Femur (tissue), 1 donor: ENCODE data around the gene ZAP70.
"Not testable (repeated sequence)": the region's sequence is repeated elsewhere in the genome, so short reads cannot be mapped to it uniquely, and the experiment has no call there.

Experiments
- DNase-seq: peaks from one replicate; pipeline ENCODE4 v3.0.0-alpha.2; 2017

The ZAP70 gene

GRCh38 chr2:97713296-97714083, at the start of gene ZAP70:
TSS of gene ZAP70 (plus strand) at chr2:97713576. CDS start at chr2:97724037, 10,461 bp downstream.
- no peak for DNase-seq

DNA sequence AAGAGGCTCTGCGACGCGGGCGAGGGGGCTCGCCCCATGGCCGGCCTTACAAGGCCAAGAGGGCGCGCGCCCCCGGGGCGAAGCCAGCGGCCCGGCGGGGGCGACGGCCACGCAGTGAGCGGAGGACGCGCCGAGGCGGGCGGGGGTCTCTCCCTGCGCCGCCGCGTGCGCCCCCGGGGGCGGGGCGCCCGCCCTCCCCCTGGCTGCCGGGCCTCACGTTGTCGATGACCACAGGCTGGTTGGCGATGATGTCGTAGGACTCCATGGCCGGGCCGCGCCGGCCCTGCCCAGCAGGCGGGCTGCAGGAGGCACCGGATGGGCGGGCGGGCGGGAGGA, 49.8 kb upstream of the ZAP70 start:
- DNase-seq = no peak

DNA sequence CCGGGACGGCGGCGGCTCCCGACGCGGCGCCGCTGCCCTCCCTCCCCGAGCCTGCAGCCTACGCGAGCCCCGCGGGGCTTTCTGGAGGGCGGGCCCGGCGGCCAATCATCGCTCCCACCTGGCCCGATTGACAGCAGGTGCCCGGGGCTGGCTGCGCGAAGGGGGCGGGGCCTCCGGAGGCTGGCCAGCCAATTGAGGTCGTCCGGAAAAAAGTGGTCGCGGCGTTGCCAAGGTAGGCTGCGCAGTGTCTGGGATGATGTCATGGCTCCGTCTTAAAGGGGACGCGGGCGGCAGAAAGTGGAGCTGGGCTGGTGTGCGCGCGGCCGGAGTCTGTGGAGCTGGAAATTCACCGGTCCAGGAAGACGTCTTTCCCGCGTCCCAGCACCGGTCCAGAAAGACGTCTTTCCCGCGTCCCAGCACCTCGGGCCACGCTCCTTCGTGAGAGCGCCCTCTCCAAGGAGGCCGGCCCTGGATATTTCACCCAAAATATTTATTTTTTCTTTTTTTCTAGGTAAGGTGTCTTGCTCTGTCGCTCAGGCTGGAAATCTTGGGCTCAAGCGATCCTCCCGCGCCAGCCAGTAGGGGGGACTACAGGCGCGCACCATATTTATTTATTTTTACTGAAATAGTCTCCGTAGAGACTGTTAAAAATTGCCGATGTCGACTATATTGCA, 49.3 kb upstream of the ZAP70 start, which contains the start of gene ACTR1B:
ACTR1B (minus strand) TSS at position 83 of the 674 bp plus-strand sequence. CDS start 154 bp downstream, outside the sequence.
- peak; percentile 99 for DNase-seq

- DNase-seq = no peak
Observed at GRCh38 chr2:97664636-97664970, 48.8 kb upstream of the ZAP70 start.

DNA sequence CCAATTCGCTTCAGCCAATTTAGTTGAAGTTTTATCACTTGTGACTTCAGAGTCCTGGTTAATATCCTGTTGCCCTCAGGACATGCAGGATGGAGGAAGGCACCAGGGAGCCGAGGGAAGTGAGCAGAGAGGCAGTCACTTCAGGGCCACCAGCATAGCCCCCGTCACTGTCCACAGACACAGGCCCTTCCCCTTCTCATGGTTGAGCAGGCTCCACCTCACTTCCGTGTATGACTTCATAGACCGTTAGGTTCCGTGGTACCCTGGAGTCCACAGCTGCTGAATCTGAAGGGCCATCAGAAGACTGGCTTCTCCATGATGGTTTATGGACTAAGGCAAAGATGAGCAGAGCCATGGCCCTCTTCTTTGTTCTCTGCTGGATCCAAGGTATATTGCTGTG, 43.9 kb upstream of the ZAP70 start, which contains the start of gene C2orf92:
C2orf92 (plus strand) TSS at position 266 of the 400 bp plus-strand sequence; CDS start at position 342, 76 bp downstream.
- no peak for DNase-seq

DNA sequence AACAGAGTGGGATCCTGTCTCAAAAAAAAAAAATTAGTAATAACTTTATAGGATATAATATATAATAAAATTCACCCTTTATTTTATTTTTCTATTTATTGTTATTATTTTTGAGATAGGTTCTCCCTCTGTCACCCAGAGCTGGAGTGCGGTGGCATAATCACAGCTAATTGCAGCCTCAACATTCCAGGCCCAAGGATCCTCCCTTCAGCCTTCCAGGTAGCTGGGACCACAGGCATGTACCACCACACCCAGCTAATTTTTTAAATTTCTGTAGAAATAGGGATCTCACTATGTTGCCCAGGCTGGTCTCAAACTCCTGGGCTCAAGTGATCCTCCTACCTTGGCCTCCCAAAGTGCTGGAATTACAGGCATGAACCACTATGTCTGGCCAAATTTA, 42.9 kb upstream of the ZAP70 start:
- no peak for DNase-seq

DNA sequence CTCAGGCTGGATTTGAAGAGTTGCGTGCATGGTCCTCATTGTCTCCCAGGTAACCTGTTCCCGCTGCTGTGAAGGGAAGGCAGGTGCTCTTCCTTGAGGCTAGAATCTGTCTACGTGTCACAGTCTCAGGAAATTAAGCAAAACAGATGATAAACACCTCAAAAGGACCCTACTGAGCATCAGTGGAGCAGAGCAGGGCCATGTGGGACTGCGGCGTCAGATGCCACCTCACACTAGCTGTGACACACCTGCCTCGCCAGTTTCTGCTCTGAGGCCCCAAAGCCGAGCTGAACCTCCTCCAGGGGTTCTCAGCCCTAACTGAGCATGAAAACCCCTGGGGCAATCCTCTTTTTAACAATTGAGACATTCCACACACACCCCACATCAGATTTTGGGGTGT, 41.9 kb upstream of the ZAP70 start:
- DNase-seq = no peak

- DNase-seq = not testable (repeated sequence)
Observed at GRCh38 chr2:97672606-97673140, 40.7 kb upstream of the ZAP70 start.

DNA sequence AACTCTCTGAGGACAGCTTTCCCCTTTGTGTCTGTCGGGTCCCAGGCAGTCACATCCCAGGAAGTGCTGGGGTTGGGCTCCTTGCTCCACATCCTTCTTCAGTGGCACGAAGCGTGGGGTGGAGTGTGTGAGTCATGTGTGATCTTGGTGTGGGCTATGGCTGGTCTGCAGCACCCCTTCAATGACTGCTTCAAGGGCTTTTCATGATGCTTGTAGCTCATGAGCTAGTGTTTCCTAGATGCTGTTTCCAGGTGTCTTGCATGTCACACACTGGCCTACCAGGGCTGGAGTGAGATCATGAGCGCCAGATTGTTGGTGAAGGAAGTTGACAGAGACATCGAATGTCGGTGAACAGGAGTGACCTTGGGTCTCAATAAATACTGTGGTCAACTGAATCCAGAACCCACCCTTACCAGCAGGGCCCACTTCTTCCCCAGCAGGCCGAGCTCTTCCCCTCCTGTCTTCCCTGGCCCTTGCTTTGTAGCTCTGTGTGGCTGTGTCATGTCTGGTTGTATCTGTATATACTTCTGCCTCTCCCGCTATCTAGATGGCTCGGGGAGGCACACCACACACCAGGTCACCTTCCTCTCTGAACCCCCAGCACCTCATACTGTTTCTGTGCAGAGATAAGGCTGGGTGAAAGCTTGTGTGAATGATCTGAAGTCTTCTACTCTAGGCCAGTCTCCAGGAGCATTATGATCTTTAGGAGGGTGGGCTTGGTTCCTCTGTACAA, 40.0 kb upstream of the ZAP70 start:
- DNase-seq = no peak

DNA sequence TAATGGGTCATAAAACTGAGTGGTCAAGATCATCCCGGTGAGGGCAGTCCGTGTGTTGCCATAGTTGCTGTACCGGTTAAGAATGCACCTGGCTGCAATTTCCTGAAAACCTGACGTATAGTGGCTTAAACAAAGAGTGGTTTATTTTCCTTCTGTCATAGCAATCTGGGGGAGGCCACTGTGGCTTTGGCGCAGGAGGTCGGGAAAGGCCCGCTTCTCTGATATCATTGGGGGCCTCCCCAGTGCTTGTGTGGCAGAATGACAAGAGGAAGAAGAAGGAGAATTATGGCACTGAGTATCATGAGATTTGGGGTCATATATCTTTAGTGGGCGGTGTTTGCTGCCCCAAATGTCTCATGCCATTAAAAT, 39.5 kb upstream of the ZAP70 start:
- no peak for DNase-seq

- DNase-seq = no peak
Observed at GRCh38 chr2:97675430-97676113, 37.8 kb upstream of the ZAP70 start.

DNA sequence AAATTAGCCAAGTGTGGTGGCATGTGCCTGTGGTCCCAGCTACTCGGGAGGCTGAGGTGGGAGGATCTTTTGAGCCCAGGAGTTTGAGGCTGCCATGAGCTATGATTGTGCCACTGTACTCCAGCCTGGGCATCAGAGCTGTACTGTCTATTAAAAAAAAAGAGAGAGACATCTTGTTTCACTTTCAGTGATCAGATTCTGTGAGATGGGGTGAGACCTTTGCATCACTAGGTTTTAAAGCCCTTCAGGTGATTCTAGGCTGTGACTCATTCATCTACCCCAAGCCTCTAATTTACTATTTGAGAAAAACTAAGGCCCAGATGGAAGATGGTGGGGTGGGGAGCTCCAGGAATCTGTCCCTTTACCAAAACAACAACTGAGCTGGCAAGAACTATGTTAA, 36.8 kb upstream of the ZAP70 start:
- DNase-seq = no peak

- no peak for DNase-seq
Observed at GRCh38 chr2:97677480-97677879, 35.9 kb upstream of the ZAP70 start.

GRCh38 chr2:97678298-97678697, 35.1 kb upstream of the ZAP70 start:
- DNase-seq = no peak

DNA sequence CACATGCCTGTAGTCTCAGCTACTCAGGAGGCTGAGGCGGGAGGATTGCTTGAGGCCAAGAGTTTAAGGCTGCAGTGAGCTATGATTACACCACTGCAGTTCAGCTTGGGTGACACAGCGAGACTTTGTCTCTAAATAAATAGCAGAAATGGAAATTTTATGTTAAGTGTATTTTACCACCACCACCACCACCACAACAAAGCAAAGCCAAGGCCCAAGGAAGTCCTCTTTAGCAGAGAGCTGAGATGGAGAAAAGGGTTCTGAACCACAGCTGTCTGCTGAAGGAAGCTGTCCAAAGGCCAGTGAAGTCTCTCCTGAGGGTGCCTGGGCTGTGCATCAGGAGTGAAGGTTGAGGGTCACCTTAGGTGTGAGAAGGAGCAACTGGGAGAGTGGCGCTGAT, 26.1 kb upstream of the ZAP70 start:
- not testable (repeated sequence) for DNase-seq

DNA sequence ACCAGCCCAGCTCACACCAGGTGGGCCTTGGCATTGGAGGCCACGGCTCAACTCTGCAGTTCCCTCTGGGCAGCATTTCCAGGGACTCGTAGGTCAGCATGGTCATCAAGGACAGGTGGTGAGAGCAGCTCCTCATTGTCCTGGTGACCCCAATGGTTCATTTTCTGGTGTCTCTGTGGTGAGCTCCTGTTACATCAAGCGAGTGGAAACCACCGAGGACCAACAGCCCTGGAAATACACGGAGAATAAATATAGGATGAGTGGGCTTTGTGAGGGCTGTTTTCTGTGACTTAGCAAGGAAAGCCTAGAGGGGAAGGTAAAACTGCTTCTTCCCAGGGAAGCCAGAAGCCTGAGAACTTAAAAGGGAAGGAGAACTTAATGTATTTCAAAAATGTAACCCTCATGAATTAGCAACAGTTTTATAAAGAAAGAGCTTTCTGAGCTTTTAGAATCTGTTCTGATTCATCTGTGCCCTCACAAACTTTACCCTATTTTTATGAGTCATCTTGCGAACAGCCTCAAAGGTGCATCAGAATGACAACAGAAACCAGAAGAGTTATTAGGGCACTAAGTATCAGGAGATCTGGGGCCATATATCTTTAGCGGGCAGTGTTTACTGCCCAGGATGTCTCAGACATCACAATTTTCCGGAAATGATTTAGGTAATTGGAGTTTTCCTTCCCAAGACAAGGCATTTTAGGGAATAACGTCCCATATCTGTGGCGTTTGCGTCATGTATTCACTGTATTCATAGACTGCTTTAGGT, 25.1 kb upstream of the ZAP70 start:
- DNase-seq = no peak

DNA sequence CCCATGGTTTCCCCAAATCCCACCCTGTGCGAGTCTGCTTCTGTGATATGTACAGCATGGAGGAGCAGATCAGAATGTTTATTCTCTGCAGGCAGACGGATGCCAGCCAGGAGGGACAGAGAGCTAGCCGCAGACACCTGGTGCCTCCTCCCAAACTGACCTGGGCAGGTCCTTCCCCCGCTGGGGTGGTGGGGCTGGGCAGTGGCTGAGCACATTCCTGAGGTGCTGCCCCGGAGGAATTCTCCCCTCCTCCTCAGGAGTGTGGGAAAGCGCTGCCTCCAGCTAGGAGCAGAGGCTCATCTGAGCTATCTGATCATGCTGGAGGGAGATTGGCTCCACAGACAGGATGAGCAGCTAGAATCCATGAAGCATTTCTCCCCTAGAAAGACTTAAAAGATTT, 22.2 kb upstream of the ZAP70 start:
- no peak for DNase-seq

- DNase-seq = no peak
Observed at GRCh38 chr2:97693476-97693875, 19.9 kb upstream of the ZAP70 start.

GRCh38 chr2:97695744-97696143, 17.6 kb upstream of the ZAP70 start:
- no peak for DNase-seq

GRCh38 chr2:97697252-97698235, 15.8 kb upstream of the ZAP70 start:
- peak; percentile 92 for DNase-seq

GRCh38 chr2:97698530-97698929, 14.8 kb upstream of the ZAP70 start:
- DNase-seq = no peak
